GM19035 (cell line): ENCODE measurements around the gene POLE.

Experiments used
- ATAC-seq: cut with Tn5 transposase; IDR thresholded peaks from one replicate; pipeline ENCODE4 v1.9.1; 2021; ENCODE audit not compliant: unreplicated experiment

Gene POLE

GRCh38 chr12:132582582-132583410 lies 104.3 kb downstream of the POLE start:
- no peak for ATAC-seq

GRCh38 chr12:132582058-132582420 lies 105.1 kb downstream of the POLE start:
- ATAC-seq: no peak

DNA sequence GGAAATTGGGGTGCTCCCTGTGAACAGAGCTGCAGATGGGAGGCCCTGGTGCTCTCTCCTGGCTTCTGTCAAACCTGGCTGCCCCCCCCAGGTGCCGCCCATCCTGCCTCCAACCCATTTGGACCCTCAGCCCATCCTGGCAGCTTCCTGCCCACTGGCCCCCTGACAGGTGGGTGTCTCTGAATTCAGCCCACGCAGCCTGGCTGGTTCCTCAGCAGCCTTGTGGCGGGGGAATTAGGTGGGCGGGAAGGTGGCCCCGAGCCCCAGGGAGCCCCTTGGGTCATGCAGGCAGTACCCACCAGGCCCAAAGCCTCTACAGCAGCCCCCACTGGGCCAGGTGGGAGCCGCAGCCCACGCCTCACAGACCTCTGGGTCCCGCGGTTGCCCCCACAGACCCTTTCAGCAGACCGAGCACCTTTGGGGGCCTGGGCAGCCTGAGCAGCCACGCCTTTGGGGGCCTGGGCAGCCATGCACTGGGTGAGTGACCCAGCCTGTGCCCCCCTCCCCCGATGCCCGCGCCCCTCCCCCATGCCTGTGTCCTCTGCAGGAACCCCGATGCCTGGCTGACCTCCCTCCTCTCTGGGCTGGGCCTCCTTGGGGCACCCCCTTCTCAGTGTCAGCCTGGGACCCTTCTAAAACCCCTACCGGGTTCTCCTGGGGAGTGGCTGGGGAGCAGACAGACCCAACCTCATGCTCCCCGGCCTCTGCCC lies 105.6 kb downstream of the POLE start:
- ATAC-seq: no peak

- ATAC-seq: no peak
These were observed 106.3 kb downstream of the POLE start for GRCh38 chr12:132580701-132581292.

DNA sequence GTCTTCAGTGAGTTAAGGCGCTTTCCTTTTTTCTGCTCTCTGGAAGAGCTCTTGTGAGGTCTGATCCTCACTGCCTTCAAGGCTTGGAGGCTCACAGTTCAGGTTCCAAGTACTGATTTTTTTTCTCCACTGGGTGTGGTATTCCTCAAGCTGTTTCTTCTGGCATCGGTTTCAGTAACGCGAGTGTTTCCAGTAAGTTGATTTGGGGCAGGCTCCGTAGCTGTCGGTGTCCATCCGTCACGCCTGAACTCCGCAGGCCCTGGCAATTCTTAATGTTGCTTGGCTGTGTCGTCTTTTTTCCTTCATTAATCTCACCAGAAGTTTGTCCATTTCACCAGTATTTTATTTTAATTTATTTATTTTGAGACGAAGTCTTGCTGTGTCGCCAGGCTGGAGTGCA lies 107.4 kb downstream of the POLE start:
- no peak for ATAC-seq

GRCh38 chr12:132578826-132579225 lies 108.3 kb downstream of the POLE start:
- no peak for ATAC-seq

- no peak for ATAC-seq
These were observed 109.0 kb downstream of the POLE start for GRCh38 chr12:132578118-132578517.

GRCh38 chr12:132577191-132577920 lies 109.8 kb downstream of the POLE start:
- ATAC-seq: no peak

DNA sequence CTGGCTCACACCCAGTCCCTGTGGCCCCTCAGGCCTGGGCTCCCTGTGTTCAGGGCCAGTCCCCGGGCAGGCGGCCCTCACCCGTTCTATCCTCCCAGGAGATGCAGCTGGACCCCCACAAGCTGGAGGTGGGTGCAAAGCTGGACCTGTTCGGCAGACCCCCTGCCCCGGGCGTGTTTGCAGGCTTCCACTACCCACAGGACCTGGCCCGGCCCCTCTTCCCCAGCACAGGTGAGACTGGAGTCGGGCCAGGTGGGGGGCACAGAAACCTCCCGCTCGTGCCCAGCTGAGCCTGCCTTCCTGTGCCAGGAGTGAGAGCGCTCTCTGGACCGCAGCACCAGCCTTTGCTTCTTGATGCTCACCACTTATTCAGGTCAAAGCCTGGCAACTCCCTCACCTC lies 110.4 kb downstream of the POLE start:
- ATAC-seq: no peak

- ATAC-seq: no peak
These were observed 111.5 kb downstream of the POLE start for GRCh38 chr12:132575661-132576060.

GRCh38 chr12:132574271-132574996 lies 112.7 kb downstream of the POLE start:
- no peak for ATAC-seq
